SW480 (cell line): Measurements from ENCODE around the gene TCFL5.
A peak's percentile ranks its signal among the peaks of the same experiment; 100 is the strongest.

Source experiments
- DNase-seq: peaks from one replicate; pipeline ENCODE4 v3.0.0-alpha.2; 2016; ENCODE audit warnings: low spot score

Gene TCFL5

GRCh38 chr20:62832951-62833391, 28.7 kb downstream of the TCFL5 start:
- no peak for DNase-seq

GRCh38 chr20:62832212-62832922, 29.3 kb downstream of the TCFL5 start:
- DNase-seq: no peak

GRCh38 chr20:62831854-62832211, 29.8 kb downstream of the TCFL5 start:
- DNase-seq: no peak

- DNase-seq: no peak
Measured at GRCh38 chr20:62831361-62831788, 30.2 kb downstream of the TCFL5 start.

- no peak for DNase-seq
Measured at GRCh38 chr20:62830821-62831220, 30.8 kb downstream of the TCFL5 start.

- DNase-seq: no peak
Measured at GRCh38 chr20:62830251-62830650, 31.4 kb downstream of the TCFL5 start.

- DNase-seq: no peak
Measured at GRCh38 chr20:62829231-62830230, 32.1 kb downstream of the TCFL5 start.

- no peak for DNase-seq
Measured at GRCh38 chr20:62828511-62829230, 33.0 kb downstream of the TCFL5 start.

- no peak for DNase-seq
Measured at GRCh38 chr20:62828051-62828450, 33.6 kb downstream of the TCFL5 start.

GRCh38 chr20:62827311-62828038, 34.1 kb downstream of the TCFL5 start:
- no peak for DNase-seq

GRCh38 chr20:62826646-62827310, 34.8 kb downstream of the TCFL5 start:
- no peak for DNase-seq

GRCh38 chr20:62825986-62826645, 35.5 kb downstream of the TCFL5 start:
- DNase-seq: no peak

GRCh38 chr20:62825333-62825985, 36.2 kb downstream of the TCFL5 start:
- no peak for DNase-seq

- peak; percentile 84 for DNase-seq
Measured at GRCh38 chr20:62824476-62825332, 36.9 kb downstream of the TCFL5 start.

- no peak for DNase-seq
Measured at GRCh38 chr20:62823688-62824475, 37.7 kb downstream of the TCFL5 start.

- peak; percentile 93 for DNase-seq
Measured at GRCh38 chr20:62822788-62823651, 38.6 kb downstream of the TCFL5 start.

- DNase-seq: no peak
Measured at GRCh38 chr20:62822239-62822787, 39.3 kb downstream of the TCFL5 start.
